H9 (cell line): Measurements from ENCODE around the gene PRSS1. TPM values are rescaled to one million over a fixed set of nuclear protein-coding genes. Genes with fewer than 3 reads are reported as not detected.

ENCODE experiments used
- DNase-seq: peaks from one replicate; pipeline ENCODE4 v3.0.0-alpha.2; 2017
- H2AFZ ChIP-seq: one replicate; pipeline ENCODE4 v1.6.1; 2013; ENCODE audit warnings: mild to moderate bottlenecking, low read length, control low read depth, moderate library complexity
- H2AK5ac ChIP-seq: 2 replicates; pipeline ENCODE4 v1.6.1; 2013; ENCODE audit warnings: low read length, control low read depth, mixed read lengths; ENCODE audit not compliant: insufficient read length
- H2BK120ac ChIP-seq: one replicate; pipeline ENCODE4 v1.6.1; 2013; ENCODE audit warnings: low read depth, mild to moderate bottlenecking, low read length, control low read depth, inconsistent platforms; ENCODE audit not compliant: poor library complexity, severe bottlenecking
- H2BK12ac ChIP-seq: 2 replicates; pipeline ENCODE4 v1.6.1; 2013; ENCODE audit warnings: low read length, control low read depth, mixed read lengths, low read depth; ENCODE audit not compliant: insufficient read length
- H2BK15ac ChIP-seq: 2 replicates; pipeline ENCODE4 v1.6.1; 2013; ENCODE audit warnings: low read depth, low read length, control low read depth
- H2BK20ac ChIP-seq: one replicate; pipeline ENCODE4 v1.6.1; 2013; ENCODE audit warnings: low read depth, mild to moderate bottlenecking, low read length, control low read depth, inconsistent platforms; ENCODE audit not compliant: poor library complexity, severe bottlenecking
- H2BK5ac ChIP-seq: 2 replicates; pipeline ENCODE4 v1.6.1; 2013; ENCODE audit warnings: low read length, control low read depth, mixed read lengths; ENCODE audit not compliant: insufficient read length
- H3K14ac ChIP-seq: 2 replicates; pipeline ENCODE4 v1.6.1; 2013; ENCODE audit warnings: low read length, control low read depth; ENCODE audit not compliant: insufficient read depth
- H3K18ac ChIP-seq: 2 replicates; pipeline ENCODE4 v1.6.1; 2013; ENCODE audit warnings: low read depth, mild to moderate bottlenecking, mixed read lengths, low read length, control low read depth; ENCODE audit not compliant: insufficient read length
- H3K23ac ChIP-seq: 2 replicates; pipeline ENCODE4 v1.6.1; 2013; ENCODE audit warnings: low read length, control low read depth, mixed read lengths, low read depth; ENCODE audit not compliant: insufficient read length
- H3K23me2 ChIP-seq: 2 replicates; pipeline ENCODE4 v1.6.1; 2013; ENCODE audit warnings: low read depth, mild to moderate bottlenecking, mixed read lengths, low read length, control low read depth; ENCODE audit not compliant: insufficient read length, poor library complexity, severe bottlenecking
- H3K27ac ChIP-seq: 2 replicates; pipeline ENCODE4 v1.5.1; 2013; ENCODE audit warnings: low read length, control low read depth, mixed read lengths, low read depth; ENCODE audit not compliant: insufficient read length
- H3K27me3 ChIP-seq: 2 replicates; pipeline ENCODE4 v1.6.1; 2013; ENCODE audit warnings: low read length, control low read depth, inconsistent platforms; ENCODE audit not compliant: insufficient read depth
- H3K4ac ChIP-seq: 2 replicates; pipeline ENCODE4 v1.6.1; 2013; ENCODE audit warnings: low read depth, mild to moderate bottlenecking, control low read depth, inconsistent platforms, low read length, moderate library complexity
- H3K4me1 ChIP-seq: 2 replicates; pipeline ENCODE4 v1.6.1; 2013; ENCODE audit warnings: low read length, control low read depth, inconsistent platforms; ENCODE audit not compliant: insufficient read depth
- H3K4me2 ChIP-seq: 2 replicates; pipeline ENCODE4 v1.6.1; 2013; ENCODE audit warnings: low read length, control low read depth, mixed read lengths; ENCODE audit not compliant: insufficient read length, insufficient read depth
- H3K56ac ChIP-seq: 2 replicates; pipeline ENCODE4 v1.6.1; 2013; ENCODE audit warnings: low read depth, mild to moderate bottlenecking, mixed read lengths, low read length, control low read depth; ENCODE audit not compliant: insufficient read length
- H3K79me1 ChIP-seq: 2 replicates; pipeline ENCODE4 v1.6.1; 2013; ENCODE audit warnings: low read depth, mild to moderate bottlenecking, moderate library complexity, low read length, control low read depth, inconsistent platforms; ENCODE audit not compliant: insufficient read depth, poor library complexity, severe bottlenecking
- H3K79me2 ChIP-seq: 2 replicates; pipeline ENCODE4 v1.6.1; 2013; ENCODE audit warnings: low read length, control low read depth, inconsistent platforms; ENCODE audit not compliant: insufficient read depth
- H3K9ac ChIP-seq: 2 replicates; pipeline ENCODE4 v1.6.1; 2013; ENCODE audit warnings: low read length, control low read depth, mixed read lengths; ENCODE audit not compliant: insufficient read length; ENCODE audit errors: extremely low read depth
- H3K9me3 ChIP-seq: one replicate; pipeline ENCODE4 v1.6.1; 2013; ENCODE audit warnings: low read depth, low read length, inconsistent platforms; ENCODE audit not compliant: control insufficient read depth
- H3T11ph ChIP-seq: one replicate; pipeline ENCODE4 v1.6.1; 2013; ENCODE audit warnings: mild to moderate bottlenecking, low read length, control low read depth, inconsistent platforms
- H4K20me1 ChIP-seq: one replicate; pipeline ENCODE4 v1.6.1; 2013; ENCODE audit not compliant: control insufficient read depth, insufficient read length, insufficient read depth
- H4K5ac ChIP-seq: 2 replicates; pipeline ENCODE4 v1.6.1; 2013; ENCODE audit warnings: low read depth, mild to moderate bottlenecking, mixed read lengths, low read length, control low read depth; ENCODE audit not compliant: insufficient read length
- H4K8ac ChIP-seq: replicated peaks from 2 replicates; pipeline ENCODE4 v1.6.1; 2013; ENCODE audit warnings: low read length, control low read depth, mixed read lengths, low read depth; ENCODE audit not compliant: insufficient read length
- H4K91ac ChIP-seq: 2 replicates; pipeline ENCODE4 v1.6.1; 2013; ENCODE audit warnings: low read depth, mild to moderate bottlenecking, moderate library complexity, mixed read lengths, low read length, control low read depth; ENCODE audit not compliant: insufficient read length
- H3K27ac Mint-ChIP-seq, 3 experiments: 2 replicates in 2 of 3; 3 replicates in 1 of 3; pipeline ENCODE4 v1.8.0; 2020 to 2021; ENCODE audit warnings: mixed read lengths in 3 of 3, mild to moderate bottlenecking in 1 of 3, moderate library complexity in 1 of 3
- H3K27me3 Mint-ChIP-seq: 2 replicates; pipeline ENCODE4 v1.8.0; 2021; ENCODE audit warnings: low read depth, mild to moderate bottlenecking, moderate library complexity, mixed read lengths
- H3K36me3 Mint-ChIP-seq, 3 experiments: 2 replicates in 2 of 3; 3 replicates in 1 of 3; pipeline ENCODE4 v1.8.0; 2020 to 2021; ENCODE audit warnings: low read depth in 3 of 3, mixed read lengths in 3 of 3; ENCODE audit not compliant: insufficient read depth in 1 of 3
- H3K4me1 Mint-ChIP-seq, 2 experiments: 2 replicates each; pipeline ENCODE4 v1.8.0; 2020; ENCODE audit warnings: mixed read lengths in 2 of 2
- H3K4me3 Mint-ChIP-seq, 2 experiments: 2 replicates in 1 of 2; 3 replicates in 1 of 2; pipeline ENCODE4 v1.8.0; 2020 to 2021; ENCODE audit warnings: mild to moderate bottlenecking in 2 of 2, mixed read lengths in 2 of 2, moderate library complexity in 1 of 2
- H3K9me3 Mint-ChIP-seq, 2 experiments: 2 replicates in 1 of 2; 3 replicates in 1 of 2; pipeline ENCODE4 v1.8.0; 2020; ENCODE audit warnings: mild to moderate bottlenecking in 2 of 2, mixed read lengths in 2 of 2, moderate library complexity in 1 of 2
- total RNA-seq: library from RNA; stranded (reverse); gene quantifications from 2 replicates; pipeline ENCODE4 v1.2.1, GENCODE V29; 2021
- TF ChIP-seq, protein P1 (sequence below): fragments of 200-600 bp; sonication (generic); conservative IDR thresholded peaks from 3 replicates; pipeline ENCODE4 v1.8.0; 2021; ENCODE audit warnings: antibody characterized with exemption, mild to moderate bottlenecking

The PRSS1 gene
- total RNA-seq, 1 experiment from 2014 or later = not detected

DNA sequence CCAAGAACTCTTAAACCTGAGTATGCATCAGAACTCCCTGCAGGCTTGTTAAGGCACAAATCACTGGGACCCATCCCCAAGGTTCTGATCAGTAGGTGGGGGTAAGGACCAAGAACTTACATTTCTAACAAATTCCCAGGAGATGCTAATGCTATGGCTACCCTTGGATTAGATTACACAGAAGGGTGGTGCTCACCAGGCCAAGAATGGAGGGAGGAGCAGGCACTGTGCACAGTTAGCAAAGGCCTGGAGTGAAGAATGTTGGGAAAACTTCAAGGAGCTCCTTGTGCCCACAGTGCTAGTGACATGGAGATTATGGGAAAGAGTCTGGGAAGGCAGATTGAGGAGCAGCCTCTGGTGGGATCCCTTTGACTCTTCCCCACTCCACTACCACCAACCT lies 23.4 kb downstream of the PRSS1 start:
- Histone ChIP-seq H3K18ac (no peak overlapping the region), H4K91ac (no peak overlapping the region), H3K27ac (no peak overlapping the region), H3T11ph (no peak overlapping the region), H3K14ac (no peak overlapping the region), H3K9me3 (no peaks in the 10 kb centered on the region), H4K5ac (no peak overlapping the region), H2AK5ac (no peak overlapping the region), H3K79me1 (no peaks in the 10 kb centered on the region), H3K79me2 (no peaks in the 10 kb centered on the region), H3K27me3 (no peaks in the 10 kb centered on the region), H2BK12ac (no peak overlapping the region), H3K4me1 (no peaks in the 10 kb centered on the region), H4K8ac (no peak overlapping the region), H4K20me1 (no peaks in the 10 kb centered on the region), H2BK20ac (no peak overlapping the region), H3K4ac (no peak overlapping the region), H2BK120ac (no peak overlapping the region), H3K9ac (no peak overlapping the region), H2BK5ac (no peak overlapping the region), H3K4me2 (no peak overlapping the region), H3K23ac (no peak overlapping the region), H2BK15ac (no peak overlapping the region), H2AFZ (no peak overlapping the region), H3K56ac (no peak overlapping the region), H3K23me2 (no peaks in the 10 kb centered on the region)
- no peaks in the 10 kb centered on the region for H3K36me3 Mint-ChIP-seq
- H3K27ac Mint-ChIP-seq = no peak overlapping the region
- peaks cover 15% of the 10 kb centered on the region for H3K27me3 Mint-ChIP-seq
- no peak for DNase-seq
- H3K9me3 Mint-ChIP-seq = no peaks in the 10 kb centered on the region
- TF ChIP-seq, protein P1, sequence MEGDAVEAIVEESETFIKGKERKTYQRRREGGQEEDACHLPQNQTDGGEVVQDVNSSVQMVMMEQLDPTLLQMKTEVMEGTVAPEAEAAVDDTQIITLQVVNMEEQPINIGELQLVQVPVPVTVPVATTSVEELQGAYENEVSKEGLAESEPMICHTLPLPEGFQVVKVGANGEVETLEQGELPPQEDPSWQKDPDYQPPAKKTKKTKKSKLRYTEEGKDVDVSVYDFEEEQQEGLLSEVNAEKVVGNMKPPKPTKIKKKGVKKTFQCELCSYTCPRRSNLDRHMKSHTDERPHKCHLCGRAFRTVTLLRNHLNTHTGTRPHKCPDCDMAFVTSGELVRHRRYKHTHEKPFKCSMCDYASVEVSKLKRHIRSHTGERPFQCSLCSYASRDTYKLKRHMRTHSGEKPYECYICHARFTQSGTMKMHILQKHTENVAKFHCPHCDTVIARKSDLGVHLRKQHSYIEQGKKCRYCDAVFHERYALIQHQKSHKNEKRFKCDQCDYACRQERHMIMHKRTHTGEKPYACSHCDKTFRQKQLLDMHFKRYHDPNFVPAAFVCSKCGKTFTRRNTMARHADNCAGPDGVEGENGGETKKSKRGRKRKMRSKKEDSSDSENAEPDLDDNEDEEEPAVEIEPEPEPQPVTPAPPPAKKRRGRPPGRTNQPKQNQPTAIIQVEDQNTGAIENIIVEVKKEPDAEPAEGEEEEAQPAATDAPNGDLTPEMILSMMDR = no peak
- H3K4me1 Mint-ChIP-seq = peaks cover 3 to 5% of the 10 kb centered on the region in 2 experiments; a peak in 3 of 4 replicates
- no peak overlapping the region for H3K4me3 Mint-ChIP-seq
